ENCODE results near the gene SUSD3. TPM values are rescaled to one million over a fixed set of nuclear protein-coding genes. Genes with fewer than 3 reads are reported as not detected.

Gene SUSD3
- total RNA-seq, 1 donor from 2014 or later, result not detected

DNA sequence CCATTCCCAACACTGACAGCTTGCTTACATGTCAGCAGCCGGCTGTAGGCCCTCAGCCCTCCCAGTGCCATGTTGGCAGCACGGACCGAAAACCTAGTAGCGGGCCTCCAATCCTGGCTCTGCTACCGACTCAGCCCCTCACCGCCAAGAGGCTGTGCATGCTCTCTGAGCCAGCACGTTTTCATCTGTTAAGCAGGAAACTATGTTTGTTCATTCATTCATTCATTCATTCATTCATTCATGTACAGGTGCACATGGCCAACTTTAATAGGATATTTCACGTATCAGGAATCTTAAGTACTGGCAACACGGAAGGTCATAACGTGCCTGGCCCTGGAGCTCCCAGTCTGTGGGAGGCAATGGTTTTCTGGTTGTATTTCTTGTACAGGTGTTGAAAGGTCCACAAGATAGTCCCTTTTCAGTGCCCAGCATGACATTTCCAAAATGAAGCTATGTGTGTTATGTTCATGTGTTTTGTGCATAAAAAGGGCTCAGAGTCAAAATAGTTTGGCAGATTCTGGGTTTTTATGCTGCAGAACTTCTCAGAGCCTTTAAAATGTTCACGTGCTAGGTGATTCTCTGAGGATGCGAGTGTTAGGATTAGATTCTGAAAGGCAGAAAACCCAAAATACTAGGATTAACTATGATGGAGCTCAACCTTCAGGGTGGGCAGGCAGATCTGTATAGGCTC is 17.7 kb downstream of the SUSD3 start:
- no peak for DNase-seq (ENCODE audit: low read depth in 2 of 2)

DNA sequence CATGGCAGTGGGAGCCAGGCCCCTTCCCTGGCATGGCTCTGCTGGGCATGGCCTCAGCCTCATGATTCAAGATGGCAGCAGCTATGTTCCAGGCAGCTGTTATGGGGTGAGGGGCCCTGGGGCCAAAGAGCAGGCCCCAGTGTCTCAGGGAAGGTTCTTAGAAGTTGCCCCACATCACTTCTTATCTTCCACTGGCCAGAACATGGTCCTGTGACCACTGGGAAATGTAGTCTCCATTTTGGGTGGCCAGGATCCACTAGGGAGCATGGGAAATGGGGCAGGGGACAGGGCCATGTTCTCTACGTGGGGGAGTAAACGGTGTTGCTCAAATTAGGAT is 18.3 kb downstream of the SUSD3 start:
- DNase-seq (ENCODE audit: low read depth in 2 of 2), result no peak

DNA sequence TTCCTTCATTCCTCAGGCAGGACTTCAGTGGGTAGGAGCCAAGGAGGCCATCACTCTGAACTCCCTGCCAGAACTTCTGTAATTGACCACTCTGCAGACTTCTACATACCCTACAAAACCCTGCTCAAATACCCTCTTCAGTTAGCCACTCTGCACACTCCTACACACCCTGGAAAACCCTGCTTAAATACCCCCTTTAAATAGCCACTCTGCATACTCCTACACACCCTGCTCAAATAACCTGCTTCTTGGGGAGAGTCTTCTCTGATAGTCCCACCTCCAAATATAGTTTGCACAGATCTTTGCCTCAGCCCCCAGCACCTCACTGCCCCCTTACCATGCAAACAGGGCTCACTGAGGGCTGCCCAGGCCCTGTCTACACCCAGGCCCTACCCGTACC is 18.9 kb downstream of the SUSD3 start:
- no peak for DNase-seq (ENCODE audit: low read depth in 2 of 2)

DNA sequence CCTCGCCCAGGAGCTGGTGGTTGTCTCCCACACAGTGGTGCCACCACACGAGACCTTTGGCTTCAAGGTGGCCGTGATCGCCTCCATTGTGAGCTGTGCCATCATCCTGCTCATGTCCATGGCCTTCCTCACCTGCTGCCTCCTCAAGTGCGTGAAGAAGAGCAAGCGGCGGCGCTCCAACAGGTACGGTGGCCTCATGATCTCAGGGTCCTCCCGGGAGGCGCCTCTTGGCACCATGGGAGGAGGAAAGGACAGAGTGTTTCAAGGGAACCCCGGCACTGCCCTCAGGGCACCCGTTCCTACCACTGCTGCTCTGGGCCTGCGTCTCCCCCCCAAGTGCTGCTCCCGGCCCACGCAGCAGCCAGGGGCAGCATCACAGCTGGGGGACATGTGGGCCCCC is 19.3 kb downstream of the SUSD3 start:
- DNase-seq (ENCODE audit: low read depth in 2 of 2), result no peak

DNA sequence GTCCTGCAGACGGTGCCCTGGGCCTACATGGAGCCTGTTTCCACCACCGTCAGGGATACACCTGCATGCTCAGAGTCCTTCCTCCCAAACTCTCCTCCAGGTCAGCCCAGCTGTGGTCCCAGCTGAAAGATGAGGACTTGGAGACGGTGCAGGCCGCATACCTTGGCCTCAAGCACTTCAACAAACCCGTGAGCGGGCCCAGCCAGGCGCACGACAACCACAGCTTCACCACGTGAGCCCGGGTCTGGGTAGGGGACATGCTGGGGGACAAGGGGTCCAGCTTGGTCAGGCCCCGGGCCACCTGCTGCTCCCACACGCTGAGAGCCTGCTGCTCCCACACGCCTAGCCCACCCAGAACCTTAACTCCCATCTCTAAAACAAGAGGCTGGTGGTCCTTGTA is 20.9 kb downstream of the SUSD3 start:
- no peak for DNase-seq (ENCODE audit: low read depth in 2 of 2)

DNA sequence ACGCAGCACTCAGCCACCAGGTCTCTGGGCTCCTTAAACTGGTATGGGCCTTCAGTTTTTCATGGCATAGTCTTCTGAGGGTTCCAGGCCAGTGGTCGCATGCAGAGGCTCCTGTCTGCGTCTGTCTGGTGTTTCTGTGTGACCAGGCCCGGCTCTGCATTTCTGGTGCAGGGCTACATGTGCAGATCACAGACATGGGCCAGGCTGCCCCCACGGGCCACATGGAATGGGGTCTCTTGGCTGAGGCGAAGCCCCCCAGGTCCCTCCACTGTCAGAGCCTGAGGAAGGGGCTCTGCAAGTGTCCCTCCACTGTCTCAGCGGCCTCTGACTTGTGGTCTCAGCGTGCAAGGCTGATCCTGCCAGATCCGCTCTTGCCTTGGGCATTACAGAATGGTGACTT is 21.9 kb downstream of the SUSD3 start:
- no peak for DNase-seq (ENCODE audit: low read depth in 2 of 2)

DNA sequence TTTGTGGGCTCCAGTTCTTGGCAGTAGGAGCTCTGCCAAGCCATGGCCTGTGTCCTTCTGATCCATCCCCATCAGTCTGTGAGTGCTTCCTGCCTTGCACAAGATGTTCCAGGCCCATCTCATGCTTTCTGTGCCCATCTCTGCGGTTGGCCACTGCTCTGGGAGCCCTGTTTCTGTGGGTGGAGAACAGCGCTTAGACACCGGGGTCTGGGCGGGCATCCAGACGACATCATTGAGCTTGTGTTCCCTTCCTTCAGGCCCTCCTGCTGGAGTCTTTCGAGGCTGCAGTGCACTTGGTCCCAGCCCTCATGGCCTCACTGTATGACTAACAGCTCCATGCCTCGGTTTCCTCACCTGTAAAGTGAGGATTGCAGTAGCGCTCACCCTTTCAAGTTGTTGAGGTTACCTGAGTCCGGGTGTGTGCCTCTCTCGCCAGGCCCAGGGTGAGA is 22.6 kb downstream of the SUSD3 start:
- no peak for DNase-seq (ENCODE audit: low read depth in 2 of 2)

DNA sequence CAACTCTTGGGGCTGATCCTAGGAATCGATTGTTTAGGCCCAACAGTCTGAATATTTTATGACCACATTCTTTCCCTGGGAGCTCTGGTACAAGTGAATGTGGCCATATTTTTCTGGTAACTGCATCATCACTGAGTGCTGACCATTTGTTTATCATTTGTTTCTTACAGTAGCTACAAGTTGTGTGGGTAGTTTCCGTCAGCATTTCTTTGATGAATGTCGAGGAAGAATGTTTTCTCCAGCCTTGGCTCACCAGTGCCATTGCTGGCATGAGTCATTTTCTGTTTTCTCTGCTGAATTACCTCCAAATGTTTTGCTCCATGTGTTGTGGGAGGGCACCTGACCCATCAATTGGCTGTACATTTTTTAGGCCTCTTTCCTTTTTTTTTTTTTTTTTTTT is 23.4 kb downstream of the SUSD3 start:
- no peak for DNase-seq (ENCODE audit: low read depth in 2 of 2)

DNA sequence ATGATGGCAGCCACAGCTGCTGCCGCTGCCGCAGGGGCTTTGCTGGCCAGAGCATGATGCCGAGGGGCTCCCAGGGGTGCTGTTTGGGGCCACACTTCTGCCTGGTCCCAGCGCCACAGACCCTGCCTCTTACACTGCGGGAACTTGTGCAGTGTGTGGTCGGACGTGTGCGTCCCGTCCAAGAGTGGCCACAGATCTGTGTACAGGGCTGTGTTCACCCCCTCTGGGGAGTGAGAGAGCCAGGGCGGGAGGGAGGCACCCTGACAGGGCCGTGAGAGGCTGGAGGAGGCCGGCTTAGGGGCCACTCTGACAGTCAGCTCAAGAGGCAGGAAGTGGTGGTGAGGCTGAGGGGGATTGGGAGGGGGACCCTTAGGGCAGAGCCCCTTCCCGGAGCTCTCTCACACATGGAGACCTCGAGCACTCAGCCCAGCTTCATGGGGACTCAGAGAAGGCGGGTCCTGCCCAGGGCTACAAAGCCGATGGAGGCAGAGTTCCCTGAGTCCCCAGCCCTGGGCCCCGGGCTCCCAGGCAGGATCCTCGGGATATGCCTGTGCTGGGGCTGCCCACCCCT is 24.4 kb downstream of the SUSD3 start:
- DNase-seq (ENCODE audit: low read depth in 2 of 2), result no peak

DNA sequence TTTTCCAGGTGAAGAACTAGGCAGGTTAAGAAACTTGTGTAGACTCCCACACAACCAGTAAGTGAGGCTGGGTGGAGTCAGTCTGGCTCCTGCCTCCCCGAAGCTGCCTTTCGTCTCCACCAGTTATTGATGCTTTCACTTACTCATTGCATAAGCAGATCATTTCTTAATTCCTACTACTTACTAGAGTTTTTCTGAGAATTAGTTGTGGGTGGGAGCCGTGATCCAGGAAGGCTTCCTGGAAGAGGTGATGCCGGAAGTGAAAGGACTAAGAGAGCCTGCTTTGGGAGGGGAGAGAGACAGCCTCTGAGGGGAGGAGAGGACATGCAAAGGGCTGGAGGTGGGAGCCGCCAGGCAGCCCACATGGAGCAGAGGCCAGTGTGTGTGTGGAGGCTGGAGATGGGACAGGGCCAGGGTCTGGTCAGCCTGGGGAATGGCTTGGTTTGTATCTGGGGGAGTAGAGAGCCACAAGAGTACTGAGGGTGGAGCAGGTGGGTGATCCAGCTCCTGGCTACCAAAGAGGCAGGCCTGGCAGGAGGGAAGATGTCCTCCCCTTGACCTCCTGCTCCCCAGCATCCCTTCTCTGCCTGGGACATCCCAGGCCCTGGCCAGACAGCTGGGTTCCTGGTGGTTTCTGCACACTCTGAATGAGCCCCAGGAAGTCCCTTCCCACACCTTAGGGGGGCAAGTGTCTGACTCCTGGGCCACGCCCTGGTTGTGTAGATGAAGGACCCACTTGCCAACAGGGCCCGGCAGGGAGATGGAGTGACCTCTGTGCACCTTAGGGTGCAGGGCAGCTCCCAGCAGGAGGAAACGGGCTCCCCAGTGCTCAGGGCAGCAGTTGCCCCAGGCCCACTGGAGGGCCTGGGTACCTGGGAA is 25.3 kb downstream of the SUSD3 start:
- no peak for DNase-seq (ENCODE audit: low read depth in 2 of 2)

DNA sequence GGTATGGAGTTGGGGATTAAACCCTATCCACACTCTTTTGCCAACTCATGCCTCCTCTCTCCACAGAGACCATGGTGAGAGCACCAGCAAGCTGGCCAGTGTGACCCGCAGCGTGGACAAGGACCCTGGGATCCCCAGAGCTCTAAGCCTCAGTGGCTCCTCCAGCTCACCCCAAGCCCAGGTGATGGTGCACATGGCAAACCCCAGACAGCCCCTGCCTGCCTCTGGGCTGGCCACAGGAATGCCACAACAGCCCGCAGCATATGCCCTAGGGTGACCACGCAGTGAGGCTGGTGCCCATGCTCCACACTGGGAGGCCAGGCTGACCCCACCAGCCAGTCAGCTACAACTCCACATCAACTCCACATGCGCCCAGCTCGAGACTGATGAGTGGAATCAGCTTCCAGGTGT is 26.0 kb downstream of the SUSD3 start:
- no peak for DNase-seq (ENCODE audit: low read depth in 2 of 2)

DNA sequence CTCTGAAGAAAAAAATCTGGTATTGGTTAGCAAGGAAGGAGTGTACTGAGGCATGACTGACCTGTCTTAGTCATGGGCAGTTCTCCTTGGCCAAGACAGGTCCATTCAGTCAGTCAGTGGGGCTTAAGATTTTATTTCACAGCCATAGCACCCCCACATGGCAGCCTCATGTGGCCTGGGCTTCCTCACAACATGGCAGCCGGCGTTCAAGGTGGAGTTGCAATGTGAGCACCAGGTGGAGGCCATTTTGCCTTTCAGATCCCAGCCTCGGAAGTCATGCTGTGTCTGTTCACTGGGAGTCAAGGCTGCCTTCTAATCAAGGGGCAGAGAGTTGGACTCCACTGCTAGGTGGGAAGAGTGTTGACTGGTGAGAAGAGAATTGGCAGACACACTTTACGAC is 27.2 kb downstream of the SUSD3 start:
- no peak for DNase-seq (ENCODE audit: low read depth in 2 of 2)

DNA sequence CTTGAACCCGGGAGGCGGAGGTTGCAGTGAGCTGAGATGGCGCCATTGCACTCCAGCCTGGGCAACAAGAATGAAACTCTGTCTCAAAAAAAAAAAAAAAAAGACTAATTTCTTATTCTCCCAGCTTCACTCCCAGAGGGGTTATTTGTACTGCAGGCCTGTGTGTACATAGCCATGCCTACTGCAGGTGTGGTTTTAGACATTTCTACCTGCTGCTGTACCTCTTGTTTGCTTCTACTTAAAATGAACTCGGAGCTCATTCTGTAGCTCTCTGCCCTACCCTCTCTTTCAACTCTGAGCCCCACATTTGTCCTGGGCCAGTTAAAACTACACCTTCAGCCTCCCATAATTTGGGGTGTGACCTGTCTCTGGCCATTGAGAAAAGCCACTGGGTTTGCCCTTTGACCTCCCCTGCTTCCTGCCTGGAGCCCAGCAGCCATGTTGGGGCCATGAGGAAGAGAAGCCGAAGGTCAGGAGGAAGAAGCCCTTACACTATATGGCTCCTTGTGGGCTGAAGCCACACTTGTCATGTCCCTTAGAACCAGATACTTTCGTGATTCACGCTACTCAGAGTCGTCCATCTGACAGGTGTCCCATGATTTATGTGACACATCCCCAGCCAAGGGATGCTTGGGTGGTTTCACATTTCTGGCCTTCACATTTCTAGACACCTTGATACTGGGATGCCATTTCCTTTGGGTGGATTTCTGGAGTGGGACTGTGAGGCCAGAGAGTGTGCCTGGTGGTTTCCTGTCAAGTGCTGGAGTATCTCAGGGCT is 28.1 kb downstream of the SUSD3 start:
- no peak for DNase-seq (ENCODE audit: low read depth in 2 of 2)

DNA sequence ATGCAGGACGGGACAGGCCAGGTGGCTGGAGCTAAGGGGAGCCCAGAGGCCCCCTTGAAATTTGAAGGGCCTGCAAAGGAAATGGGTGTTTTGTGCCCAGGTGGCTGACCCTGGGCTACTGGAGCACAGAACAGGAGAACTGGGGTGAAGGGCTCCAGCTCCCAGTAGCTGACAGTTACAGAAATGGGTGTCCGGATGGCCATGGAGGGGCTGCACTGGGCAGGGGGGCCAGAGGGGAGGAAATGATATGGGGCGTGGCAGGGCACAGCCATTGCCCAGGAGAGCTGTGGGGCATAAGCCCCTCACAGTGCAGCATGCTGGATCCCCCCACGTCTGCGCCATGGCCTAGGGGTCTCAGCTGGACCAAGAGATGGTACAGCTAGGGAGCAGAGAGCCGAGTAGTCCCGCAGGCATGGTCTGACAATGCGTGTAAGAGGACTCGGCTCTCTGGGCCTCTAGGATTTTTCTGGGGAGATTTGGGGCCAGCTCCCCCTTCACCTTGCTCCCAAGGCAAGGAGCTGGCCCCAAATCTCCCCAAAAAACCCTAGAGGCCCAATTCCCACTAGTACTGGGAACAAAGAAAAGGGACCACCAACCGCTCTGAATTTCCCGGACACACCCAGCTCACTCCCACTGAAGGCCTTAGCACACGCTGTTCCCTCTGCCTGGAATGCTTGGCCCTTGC is 29.6 kb downstream of the SUSD3 start:
- no peak for DNase-seq (ENCODE audit: low read depth in 2 of 2)

DNA sequence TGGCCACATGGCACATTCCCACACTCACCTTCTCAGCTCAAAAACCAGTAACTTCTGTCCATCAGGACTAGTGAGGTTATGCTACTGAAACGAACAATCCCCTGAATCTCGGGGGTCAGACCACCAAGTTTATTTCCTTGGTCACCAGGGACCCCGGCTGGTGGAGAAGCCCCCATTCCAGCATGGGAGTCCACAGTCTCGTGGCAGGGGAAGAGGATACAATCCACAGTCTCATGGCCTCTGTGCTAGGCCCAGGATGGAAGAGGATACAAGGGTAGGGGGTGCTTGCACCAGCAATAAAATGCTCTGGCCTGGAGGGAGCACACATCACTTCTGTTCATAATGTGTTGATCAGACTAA is 30.1 kb downstream of the SUSD3 start:
- DNase-seq (ENCODE audit: low read depth in 2 of 2), result no peak

DNA sequence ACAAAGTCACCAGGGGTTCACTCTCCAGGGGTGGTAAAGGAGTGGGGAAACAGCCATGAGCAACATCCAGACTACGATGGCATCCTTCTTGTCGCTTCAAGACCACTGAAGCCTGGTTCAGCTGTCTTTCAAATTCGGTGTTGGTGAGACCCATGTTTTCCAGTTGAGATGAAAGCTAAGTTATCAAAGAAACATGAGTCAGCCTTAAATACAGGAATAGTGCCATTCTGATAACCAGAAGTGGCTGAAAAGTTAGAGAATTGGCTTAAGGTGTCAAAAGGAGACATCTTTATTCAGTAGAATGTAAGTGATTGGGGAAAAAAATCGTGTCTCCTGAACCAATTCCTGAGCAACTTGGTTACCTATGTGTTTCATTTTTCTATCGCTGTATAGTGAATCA is 30.5 kb downstream of the SUSD3 start:
- no peak for DNase-seq (ENCODE audit: low read depth in 2 of 2)

DNA sequence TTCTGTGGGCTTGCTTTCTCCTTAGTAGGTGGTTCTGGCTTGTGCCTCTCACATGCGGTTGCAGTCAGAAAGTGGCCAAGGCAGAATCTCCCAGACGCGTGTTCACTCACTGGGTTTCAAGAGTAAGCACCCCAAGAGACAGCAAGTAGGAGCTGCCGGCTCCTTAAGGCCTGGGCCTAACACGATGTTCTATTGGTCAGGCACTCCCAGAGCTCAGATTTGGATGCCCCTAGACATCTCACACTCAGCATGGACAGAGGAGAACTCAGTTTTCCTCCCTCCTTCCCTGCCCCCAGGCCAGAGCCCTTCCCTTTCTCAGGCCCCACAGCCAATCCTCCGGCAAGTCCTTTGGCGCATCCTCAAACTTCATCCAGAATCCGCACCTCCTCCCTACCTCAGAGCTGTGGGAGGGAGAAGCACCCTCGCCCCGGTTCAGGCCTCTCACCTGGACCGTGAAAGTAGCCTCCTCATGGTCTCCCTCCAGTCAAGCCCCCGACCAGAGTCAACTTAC is 31.0 kb downstream of the SUSD3 start:
- DNase-seq (ENCODE audit: low read depth in 2 of 2), result no peak

DNA sequence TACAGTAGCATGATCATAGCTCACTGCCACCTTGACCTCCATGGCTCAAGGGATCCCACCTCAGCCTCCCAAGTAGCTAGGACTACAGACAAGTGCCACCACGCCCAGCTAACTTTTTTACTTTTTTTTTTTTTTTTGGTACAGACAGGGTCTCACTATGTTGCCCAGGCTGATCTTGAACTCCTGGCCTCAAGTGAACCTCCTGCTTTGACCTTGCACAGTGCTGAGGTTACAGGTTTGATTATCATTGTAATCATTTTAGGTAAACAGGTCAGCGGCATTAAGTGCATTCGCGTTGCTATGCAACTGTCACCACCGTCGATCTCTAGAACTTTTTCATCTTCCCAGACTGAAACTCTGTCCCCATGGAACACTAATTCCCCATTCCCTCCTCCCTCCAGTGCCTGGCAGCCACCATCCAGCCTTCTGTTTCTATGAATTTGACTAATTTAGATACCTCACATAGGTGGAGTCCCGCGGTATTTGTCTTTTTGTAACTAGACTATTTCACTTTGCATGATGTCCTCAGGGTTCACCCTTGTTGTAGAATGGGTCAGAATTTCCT is 31.7 kb downstream of the SUSD3 start:
- DNase-seq (ENCODE audit: low read depth in 2 of 2), result no peak

DNA sequence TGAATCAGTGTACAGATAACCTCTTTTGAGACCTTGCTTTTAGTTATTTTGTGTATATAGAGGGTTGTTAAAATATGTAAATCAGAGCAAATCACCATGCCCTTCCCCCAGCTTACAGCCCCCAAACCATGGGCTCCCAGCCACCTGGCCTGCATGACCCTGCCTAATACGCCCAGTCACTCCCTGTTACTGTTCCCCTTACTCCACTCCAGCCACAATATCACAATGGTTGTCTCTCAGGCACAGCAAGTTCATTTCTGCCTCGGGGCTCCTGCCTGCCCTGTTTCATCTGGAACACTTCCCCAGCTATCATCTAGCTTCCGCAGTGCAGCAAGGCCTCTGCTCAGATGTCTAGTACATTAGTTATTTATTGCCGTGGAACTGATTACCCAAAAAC is 32.6 kb downstream of the SUSD3 start:
- no peak for DNase-seq (ENCODE audit: low read depth in 2 of 2)

DNA sequence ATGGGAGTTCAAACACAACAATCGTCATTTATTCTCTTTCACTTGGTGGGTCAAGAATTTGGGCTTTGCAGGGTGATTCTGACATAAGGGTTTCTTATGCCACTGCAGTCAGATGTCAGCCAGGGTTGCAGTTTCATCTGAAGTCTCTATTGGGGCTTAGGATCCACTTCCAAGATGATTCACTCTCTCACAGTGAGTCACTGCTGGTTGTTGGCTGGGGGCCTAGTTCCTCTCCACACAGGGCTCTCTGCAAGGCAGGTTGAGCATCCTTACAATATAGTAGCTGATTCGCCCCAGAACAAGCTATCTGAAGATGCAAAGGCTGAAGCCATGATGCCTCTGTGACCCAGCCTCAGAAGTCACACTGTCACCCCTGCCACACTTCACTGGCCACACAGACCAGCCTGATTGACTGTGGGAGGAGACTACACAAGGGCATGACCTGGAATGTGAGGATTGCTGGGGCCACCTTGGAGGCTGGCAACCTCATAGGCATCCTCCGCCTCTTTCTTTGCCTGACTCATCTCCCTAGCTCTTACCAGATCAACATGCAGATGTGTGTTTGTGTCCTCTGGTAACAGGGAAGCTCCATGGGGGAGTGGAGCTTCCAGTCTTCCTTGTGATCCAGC is 33.1 kb downstream of the SUSD3 start:
- DNase-seq (ENCODE audit: low read depth in 2 of 2), result peak in 1 of 2 donors; percentile 55
